Fibroblast of lung (primary cell): ENCODE data around the gene PRKAB2.

Experiments used
- EZH2 ChIP-seq: IDR thresholded peaks from 2 replicates; pipeline ENCODE4 v1.5.1; 2012; ENCODE audit warnings: low read length, control low read depth, mild to moderate bottlenecking; ENCODE audit errors: missing control alignments
- TF ChIP-seq, protein P1 (sequence below), 2 donors: IDR thresholded peaks in 1 of 2; conservative IDR thresholded peaks in 1 of 2; 1 replicate in 1 of 2; 2 replicates in 1 of 2; pipeline ENCODE4 v1.5.1; 2011 to 2012; ENCODE audit warnings: low read length in 2 of 2, control low read depth in 1 of 2, inconsistent platforms in 1 of 2, low read depth in 1 of 2, mild to moderate bottlenecking in 1 of 2

DNA sequence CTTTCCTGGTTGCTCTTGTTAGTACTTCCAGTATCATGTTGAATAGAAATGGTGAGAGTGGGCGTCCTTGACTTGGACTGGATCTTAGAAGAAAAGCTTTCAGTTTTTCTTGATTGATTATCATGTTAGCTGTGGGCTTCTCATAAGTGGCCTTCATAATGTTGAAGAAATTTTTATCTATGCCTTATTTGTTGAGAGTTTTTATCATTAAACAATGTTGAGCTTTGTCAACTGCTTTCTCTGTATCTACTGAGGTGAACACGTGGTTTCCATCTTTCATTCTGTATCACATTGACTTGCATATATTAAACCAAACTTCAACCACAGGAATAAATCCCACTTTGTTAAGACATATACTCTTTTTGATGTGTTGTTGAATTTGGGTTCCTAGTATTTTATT is 29.4 kb downstream of the PRKAB2 start:
- TF ChIP-seq, protein P1, sequence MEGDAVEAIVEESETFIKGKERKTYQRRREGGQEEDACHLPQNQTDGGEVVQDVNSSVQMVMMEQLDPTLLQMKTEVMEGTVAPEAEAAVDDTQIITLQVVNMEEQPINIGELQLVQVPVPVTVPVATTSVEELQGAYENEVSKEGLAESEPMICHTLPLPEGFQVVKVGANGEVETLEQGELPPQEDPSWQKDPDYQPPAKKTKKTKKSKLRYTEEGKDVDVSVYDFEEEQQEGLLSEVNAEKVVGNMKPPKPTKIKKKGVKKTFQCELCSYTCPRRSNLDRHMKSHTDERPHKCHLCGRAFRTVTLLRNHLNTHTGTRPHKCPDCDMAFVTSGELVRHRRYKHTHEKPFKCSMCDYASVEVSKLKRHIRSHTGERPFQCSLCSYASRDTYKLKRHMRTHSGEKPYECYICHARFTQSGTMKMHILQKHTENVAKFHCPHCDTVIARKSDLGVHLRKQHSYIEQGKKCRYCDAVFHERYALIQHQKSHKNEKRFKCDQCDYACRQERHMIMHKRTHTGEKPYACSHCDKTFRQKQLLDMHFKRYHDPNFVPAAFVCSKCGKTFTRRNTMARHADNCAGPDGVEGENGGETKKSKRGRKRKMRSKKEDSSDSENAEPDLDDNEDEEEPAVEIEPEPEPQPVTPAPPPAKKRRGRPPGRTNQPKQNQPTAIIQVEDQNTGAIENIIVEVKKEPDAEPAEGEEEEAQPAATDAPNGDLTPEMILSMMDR (conservative IDR thresholded peaks at IDR 0.05 in 1 of 2, IDR thresholded peaks at IDR 0.05 in 1 of 2; ENCODE audit: low read depth in 1 of 2, low read length in 2 of 2): no peak
- no peak for TF ChIP-seq EZH2
